IMR-90 (cell line): ENCODE data around the gene CYRIA. TPM values are rescaled to one million over a fixed set of nuclear protein-coding genes. Genes with fewer than 3 reads are reported as not detected.

Experiments used
- MAZ ChIP-seq: IDR thresholded peaks from 2 replicates; pipeline ENCODE4 v1.6.1; 2012; ENCODE audit warnings: low read depth, mild to moderate bottlenecking, low read length, improper control_type of control experiment, moderate library complexity, borderline replicate concordance
- polyA plus RNA-seq, 3 experiments: library from polyadenylated mRNA; depleted of rRNA; stranded (reverse); fragments of >200 nt; gene quantifications; 2 replicates each; pipeline ENCODE4 v1.2.3, GENCODE V29; 2012; ENCODE audit warnings: low replicate concordance in 1 of 3
- total RNA-seq: library from RNA; depleted of rRNA; stranded (reverse); fragments of >200 nt; gene quantifications from 2 replicates; pipeline ENCODE4 v1.2.3, GENCODE V29; 2012

The CYRIA gene
- total and polyA plus RNA-seq, 2 of the 4 experiments (the other 2 are of a cell fraction) = 1.7 to 3.8 TPM

DNA sequence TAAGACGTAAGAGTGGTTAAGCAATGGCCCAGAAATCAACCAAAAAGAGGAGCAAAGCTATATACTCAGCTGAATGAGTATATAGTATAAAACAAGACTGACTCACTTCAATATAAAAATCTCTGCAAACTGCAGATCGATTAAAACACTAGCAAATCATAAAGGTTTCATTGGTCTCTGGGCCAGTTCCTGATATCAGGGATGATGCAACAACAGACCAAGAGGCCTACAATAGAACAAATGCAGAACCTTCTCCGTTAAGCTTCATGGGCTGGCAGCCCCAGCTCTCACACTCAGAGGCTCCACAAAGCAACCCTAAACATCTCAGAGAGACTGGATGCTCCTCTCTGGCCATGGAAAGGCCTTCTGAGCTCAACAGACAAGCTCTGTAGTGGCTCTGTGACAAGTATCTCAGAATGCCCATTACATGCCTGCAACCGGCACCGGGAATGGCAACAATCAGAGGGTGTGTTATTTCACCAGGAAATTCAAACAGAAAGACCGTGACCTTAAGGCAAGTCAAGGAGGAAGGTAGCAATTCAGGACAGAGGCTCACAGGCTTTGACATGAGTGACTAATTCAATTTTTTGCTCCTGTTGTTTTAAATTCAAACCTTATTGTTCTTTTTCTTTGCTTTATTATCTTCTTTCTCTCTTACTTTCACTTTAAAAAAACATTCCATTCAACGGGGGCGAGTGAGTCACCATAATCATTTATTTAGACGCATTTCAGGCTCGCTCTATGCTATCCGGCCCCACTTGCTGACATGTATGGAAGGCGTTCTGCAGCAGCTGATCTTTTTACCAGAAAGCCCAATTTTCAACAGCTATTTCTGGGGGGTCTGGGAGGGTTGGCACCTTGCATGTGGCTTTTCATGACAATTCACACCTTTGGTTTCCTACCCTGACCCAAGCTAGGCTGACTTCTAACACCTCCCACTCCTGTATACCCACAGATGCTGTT, 15.1 kb downstream of the CYRIA start (continued):
- TF ChIP-seq MAZ = no peak
